Astrocyte of the spinal cord (primary cell): ENCODE data around the gene MDC1.
"Not testable (repeated sequence)": the region's sequence is repeated elsewhere in the genome, so short reads cannot be mapped to it uniquely, and the experiment has no call there.

ENCODE experiments used
- DNase-seq: peaks from one replicate; pipeline ENCODE4 v3.0.0; 2011; ENCODE audit warnings: low read depth, low spot score
- H3K4me3 ChIP-seq: 2 replicates; pipeline ENCODE4 v1.5.1; 2011; ENCODE audit warnings: low read depth, mild to moderate bottlenecking, low read length, moderate library complexity
- in situ Hi-C: cut with HindIII; loops from 2 replicates; pipeline ENCODE4 v1.10.0; 2017; ENCODE audit warnings: low sequenced_read_pairs
- TF ChIP-seq, protein P1 (sequence below): IDR thresholded peaks from 2 replicates; pipeline ENCODE4 v1.5.1; 2012; ENCODE audit warnings: low read depth, mild to moderate bottlenecking, low read length, inconsistent platforms

The MDC1 gene

DNA sequence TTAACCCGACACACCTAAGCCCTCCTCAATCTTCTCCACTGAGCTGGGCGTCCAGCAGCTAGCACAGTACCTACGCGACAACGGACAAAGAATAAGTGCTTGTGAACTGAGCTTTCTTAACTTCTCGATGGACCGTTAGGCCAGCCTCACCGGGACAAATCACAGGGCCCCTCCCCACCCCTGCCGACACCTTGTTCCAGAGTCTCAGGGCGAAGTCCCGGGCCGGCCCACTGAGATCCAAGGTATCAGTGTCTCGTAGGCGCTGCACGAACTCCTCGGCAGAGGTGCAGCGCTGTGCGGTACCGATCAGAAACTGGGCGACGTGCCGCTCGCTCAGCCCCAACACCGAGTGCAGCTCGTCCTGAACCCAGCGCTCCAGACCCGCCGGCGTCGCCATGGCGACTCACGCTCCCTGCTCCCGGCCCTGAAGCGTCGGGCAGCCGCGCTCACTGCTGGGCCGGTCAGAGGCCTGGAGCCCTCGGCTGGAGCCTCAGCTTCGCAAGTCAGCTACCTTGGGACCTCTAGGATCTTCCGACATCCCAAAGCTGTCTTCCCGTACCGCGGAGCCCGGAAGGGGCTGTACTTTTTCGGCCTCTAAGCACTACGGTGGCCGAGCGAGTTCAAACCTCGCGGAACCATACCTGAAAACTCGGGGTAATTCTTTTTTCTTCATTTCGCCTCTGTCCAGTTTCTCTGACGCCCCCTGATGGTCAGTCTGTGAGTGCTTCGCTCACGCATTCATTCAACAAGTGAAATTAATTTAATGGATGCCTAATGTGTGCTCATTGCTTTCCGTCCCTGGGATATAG is 44.4 kb downstream of the MDC1 start, which contains the start of gene DHX16:
TSS of gene DHX16 (minus strand) at position 562 of the 809 bp plus-strand sequence. CDS start at position 397, 165 bp downstream.
- TF ChIP-seq, protein P1, sequence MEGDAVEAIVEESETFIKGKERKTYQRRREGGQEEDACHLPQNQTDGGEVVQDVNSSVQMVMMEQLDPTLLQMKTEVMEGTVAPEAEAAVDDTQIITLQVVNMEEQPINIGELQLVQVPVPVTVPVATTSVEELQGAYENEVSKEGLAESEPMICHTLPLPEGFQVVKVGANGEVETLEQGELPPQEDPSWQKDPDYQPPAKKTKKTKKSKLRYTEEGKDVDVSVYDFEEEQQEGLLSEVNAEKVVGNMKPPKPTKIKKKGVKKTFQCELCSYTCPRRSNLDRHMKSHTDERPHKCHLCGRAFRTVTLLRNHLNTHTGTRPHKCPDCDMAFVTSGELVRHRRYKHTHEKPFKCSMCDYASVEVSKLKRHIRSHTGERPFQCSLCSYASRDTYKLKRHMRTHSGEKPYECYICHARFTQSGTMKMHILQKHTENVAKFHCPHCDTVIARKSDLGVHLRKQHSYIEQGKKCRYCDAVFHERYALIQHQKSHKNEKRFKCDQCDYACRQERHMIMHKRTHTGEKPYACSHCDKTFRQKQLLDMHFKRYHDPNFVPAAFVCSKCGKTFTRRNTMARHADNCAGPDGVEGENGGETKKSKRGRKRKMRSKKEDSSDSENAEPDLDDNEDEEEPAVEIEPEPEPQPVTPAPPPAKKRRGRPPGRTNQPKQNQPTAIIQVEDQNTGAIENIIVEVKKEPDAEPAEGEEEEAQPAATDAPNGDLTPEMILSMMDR, result peak; percentile 90
- DNase-seq, result peak; percentile 98
- in situ Hi-C loops, result no loop called here
- H3K4me3 ChIP-seq, result peak within 1 kb of the TSS; percentile 94

DNA sequence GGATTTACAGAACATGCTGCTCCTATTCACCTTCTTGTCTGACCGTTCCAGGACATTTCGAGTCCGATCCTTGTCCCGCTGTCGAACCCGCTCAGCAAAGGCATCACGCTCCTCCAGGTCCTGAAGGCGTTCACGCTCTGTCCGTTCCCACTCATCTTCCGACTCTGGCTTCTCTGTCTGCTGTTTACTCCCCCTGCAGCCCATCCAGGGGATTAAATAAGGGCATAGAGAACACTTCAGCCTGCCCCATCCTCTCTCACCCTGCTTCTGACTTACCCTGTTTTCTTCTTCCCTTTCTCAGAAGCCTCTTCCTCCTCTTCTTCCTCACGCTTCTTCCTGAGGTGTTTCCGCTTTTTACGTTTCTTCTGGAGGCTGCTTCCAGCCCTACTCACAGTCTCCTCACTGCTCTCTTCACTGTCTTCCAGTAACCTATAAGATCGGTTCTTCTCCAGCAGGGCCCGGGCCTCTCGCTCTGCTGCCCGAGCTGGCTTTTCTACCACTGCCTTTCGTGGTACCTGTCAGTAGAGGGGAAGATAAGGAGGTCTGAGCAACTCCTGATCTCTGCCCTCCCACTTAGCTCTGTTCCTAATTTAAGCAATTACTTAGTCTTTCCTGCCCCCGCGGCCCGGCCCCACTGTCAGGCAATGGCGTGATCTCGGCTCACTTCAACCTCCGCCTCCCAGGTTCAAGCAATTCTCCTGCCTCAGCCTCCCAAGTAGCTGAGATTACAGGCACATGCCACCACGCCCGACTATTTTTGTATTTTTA is 46.1 kb downstream of the MDC1 start:
- TF ChIP-seq, protein P1, result peak; percentile 22
- in situ Hi-C loops, result no loop called here
- H3K4me3 ChIP-seq, result no peak overlapping the region
- no peak for DNase-seq

DNA sequence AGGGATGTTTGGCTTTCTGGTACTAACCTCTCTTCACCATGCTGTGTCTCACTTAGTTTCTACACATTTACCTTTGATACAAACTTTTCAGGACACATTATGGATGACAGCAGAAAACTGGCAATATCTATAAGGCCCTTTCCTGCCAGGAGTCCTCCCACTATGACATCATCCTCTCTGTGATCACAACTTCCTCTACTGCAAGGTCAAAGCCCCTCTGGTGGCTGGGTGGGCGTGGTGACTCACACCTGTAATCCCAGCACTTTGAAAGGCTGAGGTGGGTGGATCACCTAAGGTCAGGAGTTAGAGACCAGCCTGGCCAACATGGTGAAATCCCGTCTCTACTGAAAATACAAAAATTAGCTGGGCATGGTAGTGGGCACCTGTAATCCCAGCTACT is 50.8 kb downstream of the MDC1 start:
- H3K4me3 ChIP-seq, in situ Hi-C loops, DNase-seq: not testable (repeated sequence)

- no peak overlapping the region for H3K4me3 ChIP-seq
- TF ChIP-seq, protein P1, result no peak
- in situ Hi-C loops, result no loop called here
- DNase-seq, result no peak
These were observed 51.9 kb downstream of the MDC1 start for GRCh38 chr6:30664994-30665767.

DNA sequence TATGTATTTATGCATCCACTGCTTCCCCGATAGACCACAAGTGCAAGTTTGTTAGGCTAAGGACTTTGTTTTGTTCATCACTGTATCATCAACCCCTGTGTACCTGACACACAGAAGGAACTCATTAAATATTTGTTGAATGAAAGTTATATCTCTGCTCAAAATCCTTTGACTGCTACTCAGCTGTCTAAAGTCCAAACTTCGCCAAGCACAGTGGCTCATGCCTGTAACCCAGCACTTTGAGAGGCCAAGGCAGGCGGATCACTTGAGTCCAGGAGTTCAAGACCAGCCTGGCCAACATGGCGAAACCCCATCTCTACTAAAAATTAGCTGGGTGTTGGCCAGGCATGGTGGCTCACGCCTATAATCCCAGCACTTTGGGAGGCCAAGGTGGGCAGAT is 59.2 kb downstream of the MDC1 start:
- H3K4me3 ChIP-seq, DNase-seq, in situ Hi-C loops: not testable (repeated sequence)

DNA sequence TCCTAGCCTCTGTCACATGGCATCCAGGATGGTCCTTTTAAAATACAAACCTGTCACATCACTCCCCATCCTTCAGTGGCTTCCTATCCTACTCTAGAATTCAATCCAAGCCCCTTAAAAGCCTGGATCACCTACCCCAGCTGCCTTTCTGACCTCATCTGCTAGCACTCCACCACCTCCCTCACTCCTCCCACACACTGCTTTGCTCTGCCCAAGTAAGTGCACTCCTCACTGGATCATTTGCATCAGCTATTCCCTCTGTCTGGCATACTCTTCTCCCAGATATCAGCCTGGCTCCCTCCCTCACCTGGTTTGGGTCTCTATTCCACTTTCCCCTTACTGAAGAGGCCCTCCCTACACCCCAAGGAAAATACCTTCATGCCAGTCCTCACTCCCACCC is 59.6 kb downstream of the MDC1 start:
- in situ Hi-C loops, result no loop called here
- no peak for DNase-seq
- H3K4me3 ChIP-seq, result no peak overlapping the region
- TF ChIP-seq, protein P1, result no peak

DNA sequence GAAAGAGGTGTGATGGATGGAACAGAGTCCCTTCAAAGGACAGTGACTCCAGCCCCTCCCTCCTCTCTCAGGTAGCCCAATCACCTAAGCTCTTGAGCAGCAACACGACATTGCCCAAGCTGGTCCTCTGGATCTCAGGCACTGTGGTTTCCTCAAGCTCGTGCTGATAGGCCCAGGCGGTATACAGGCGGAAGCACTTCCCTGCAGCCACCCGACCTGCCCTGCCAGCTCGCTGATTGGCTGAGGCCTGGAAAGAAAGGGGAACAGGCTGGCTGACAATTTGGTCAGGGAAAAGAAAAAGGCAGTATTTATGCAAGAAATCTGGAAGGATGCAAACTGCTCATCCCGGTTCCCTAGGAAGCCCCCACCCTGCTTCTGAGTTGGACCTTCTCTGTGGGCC is 60.6 kb downstream of the MDC1 start:
- no peak overlapping the region for H3K4me3 ChIP-seq
- TF ChIP-seq, protein P1, result no peak
- DNase-seq, result no peak
- in situ Hi-C loops, result no loop called here
